Natural killer cell (primary cell): ENCODE results near the gene BTG3. TPM values are rescaled to one million over a fixed set of nuclear protein-coding genes. Genes with fewer than 3 reads are reported as not detected.

Experiments
- ATAC-seq, 3 donors: fragments of 150-1000 bp in 2 of 3; fragments of 200-7000 bp in 1 of 3; cut with Tn5 transposase; 1 replicate in 1 of 3; 2 replicates in 2 of 3; pipeline ENCODE4 v1.10.0; 2021; ENCODE audit warnings: mild to moderate bottlenecking in 2 of 3, moderate library complexity in 2 of 3
- DNase-seq, 2 donors: peaks; one replicate each; pipeline versions ENCODE4 v3.0.0 to v3.0.0-alpha.2; 2013 to 2021; ENCODE audit warnings: mixed read lengths in 1 of 2
- H3K27ac ChIP-seq: one replicate; pipeline ENCODE4 v1.5.1; 2013; ENCODE audit warnings: mild to moderate bottlenecking, low read length
- H3K27me3 ChIP-seq: one replicate; pipeline ENCODE4 v1.6.1; 2013; ENCODE audit warnings: low read length; ENCODE audit not compliant: control insufficient read depth, insufficient read depth
- H3K36me3 ChIP-seq: one replicate; pipeline ENCODE4 v1.6.1; 2013; ENCODE audit warnings: low read length; ENCODE audit not compliant: control insufficient read depth, insufficient read depth
- H3K4me1 ChIP-seq: one replicate; pipeline ENCODE4 v1.6.1; 2013; ENCODE audit warnings: low read length; ENCODE audit not compliant: control insufficient read depth, insufficient read depth
- H3K4me3 ChIP-seq: one replicate; pipeline ENCODE4 v1.5.1; 2013; ENCODE audit warnings: low read length
- H3K9me3 ChIP-seq: one replicate; pipeline ENCODE4 v1.6.1; 2013; ENCODE audit warnings: low read length; ENCODE audit not compliant: control insufficient read depth, insufficient read depth
- H3K27ac Mint-ChIP-seq, 2 donors: one replicate each; pipeline ENCODE4 v1.8.0; 2022; ENCODE audit warnings: mild to moderate bottlenecking in 2 of 2, mixed read lengths in 2 of 2, moderate library complexity in 1 of 2
- H3K27me3 Mint-ChIP-seq, 2 donors: one replicate each; pipeline ENCODE4 v1.8.0; 2022; ENCODE audit warnings: low read depth in 2 of 2, mixed read lengths in 2 of 2
- H3K36me3 Mint-ChIP-seq: one replicate; pipeline ENCODE4 v1.8.0; 2022; ENCODE audit warnings: mixed read lengths
- H3K4me1 Mint-ChIP-seq, 2 donors: one replicate each; pipeline ENCODE4 v1.8.0; 2022; ENCODE audit warnings: mixed read lengths in 2 of 2
- H3K4me3 Mint-ChIP-seq: one replicate; pipeline ENCODE4 v1.8.0; 2022; ENCODE audit warnings: mild to moderate bottlenecking, moderate library complexity, mixed read lengths
- H3K9me3 Mint-ChIP-seq, 2 donors: one replicate each; pipeline ENCODE4 v1.8.0; 2022; ENCODE audit warnings: mixed read lengths in 2 of 2
- WGBS: methylation state at CpG from one replicate; pipeline ENCODE4 v1.1.7; 2013; ENCODE audit warnings: missing lambda C conversion rate; ENCODE audit not compliant: insufficient coverage; 5-methylcytosine and 5-hydroxymethylcytosine counted together
- intact Hi-C: fragments of 100-400 bp; cut with micrococcal nuclease; formaldehyde crosslinking; loops from one replicate; pipeline ENCODE4 v1.14.2; 2022
- total RNA-seq, 4 donors: library from RNA; stranded (reverse); fragments of 120-200 nt in 1 of 4; gene quantifications; one replicate each; pipeline versions ENCODE4 v1.2.3 to v1.2.4, GENCODE V29; 2013 to 2022
- TF ChIP-seq, protein P1 (sequence below): fragments of 200-600 bp; IDR thresholded peaks from one replicate; pipeline ENCODE4 v1.8.0; 2022; ENCODE audit warnings: antibody characterized with exemption

Gene BTG3
- total RNA-seq, 3 donors from 2014 or later (not counting 1 experiment from before 2014, with no cell fraction given) = 57.5 to 88.8 (median 70.9) TPM

DNA sequence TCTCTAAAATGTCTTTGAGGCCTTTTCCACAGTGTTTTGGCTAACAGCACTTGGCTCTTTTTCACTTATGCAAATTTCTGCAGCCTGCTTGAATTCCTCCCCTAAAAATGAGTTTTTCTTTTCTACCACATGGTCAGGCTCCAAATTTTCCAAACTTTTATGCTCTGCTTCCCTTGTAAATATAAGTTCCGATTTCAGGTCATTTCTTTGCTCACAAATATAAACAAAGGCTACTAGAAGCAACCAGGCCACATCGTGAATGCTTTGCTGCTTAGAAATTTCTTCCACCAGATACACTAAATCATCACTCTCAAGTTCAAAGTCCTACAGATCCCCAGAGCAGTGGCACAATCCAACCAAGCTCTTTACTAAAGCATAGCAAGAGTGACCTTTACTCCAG, 28.1 kb upstream of the BTG3 start:
- Histone ChIP-seq H3K9me3 (no peaks in the 10 kb centered on the region), H3K4me3 (no peak overlapping the region), H3K36me3 (no peaks in the 10 kb centered on the region), H3K27me3 (no peaks in the 10 kb centered on the region), H3K4me1 (no peaks in the 10 kb centered on the region), H3K27ac (no peak overlapping the region)
- no peak overlapping the region for H3K4me3 Mint-ChIP-seq
- H3K36me3 Mint-ChIP-seq = no peaks in the 10 kb centered on the region
- H3K9me3 Mint-ChIP-seq = no peaks in the 10 kb centered on the region
- DNase-seq = no peak
- TF ChIP-seq, protein P1, sequence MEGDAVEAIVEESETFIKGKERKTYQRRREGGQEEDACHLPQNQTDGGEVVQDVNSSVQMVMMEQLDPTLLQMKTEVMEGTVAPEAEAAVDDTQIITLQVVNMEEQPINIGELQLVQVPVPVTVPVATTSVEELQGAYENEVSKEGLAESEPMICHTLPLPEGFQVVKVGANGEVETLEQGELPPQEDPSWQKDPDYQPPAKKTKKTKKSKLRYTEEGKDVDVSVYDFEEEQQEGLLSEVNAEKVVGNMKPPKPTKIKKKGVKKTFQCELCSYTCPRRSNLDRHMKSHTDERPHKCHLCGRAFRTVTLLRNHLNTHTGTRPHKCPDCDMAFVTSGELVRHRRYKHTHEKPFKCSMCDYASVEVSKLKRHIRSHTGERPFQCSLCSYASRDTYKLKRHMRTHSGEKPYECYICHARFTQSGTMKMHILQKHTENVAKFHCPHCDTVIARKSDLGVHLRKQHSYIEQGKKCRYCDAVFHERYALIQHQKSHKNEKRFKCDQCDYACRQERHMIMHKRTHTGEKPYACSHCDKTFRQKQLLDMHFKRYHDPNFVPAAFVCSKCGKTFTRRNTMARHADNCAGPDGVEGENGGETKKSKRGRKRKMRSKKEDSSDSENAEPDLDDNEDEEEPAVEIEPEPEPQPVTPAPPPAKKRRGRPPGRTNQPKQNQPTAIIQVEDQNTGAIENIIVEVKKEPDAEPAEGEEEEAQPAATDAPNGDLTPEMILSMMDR = no peak
- WGBS = 87% methylated on average over 2 of the region's 2 CpGs
- peaks cover 7 to 23% of the 10 kb centered on the region in 2 donors for H3K4me1 Mint-ChIP-seq
- intact Hi-C loops = no loop called here
- no peaks in the 10 kb centered on the region for H3K27me3 Mint-ChIP-seq
- H3K27ac Mint-ChIP-seq = no peak overlapping the region
- ATAC-seq = no peak

DNA sequence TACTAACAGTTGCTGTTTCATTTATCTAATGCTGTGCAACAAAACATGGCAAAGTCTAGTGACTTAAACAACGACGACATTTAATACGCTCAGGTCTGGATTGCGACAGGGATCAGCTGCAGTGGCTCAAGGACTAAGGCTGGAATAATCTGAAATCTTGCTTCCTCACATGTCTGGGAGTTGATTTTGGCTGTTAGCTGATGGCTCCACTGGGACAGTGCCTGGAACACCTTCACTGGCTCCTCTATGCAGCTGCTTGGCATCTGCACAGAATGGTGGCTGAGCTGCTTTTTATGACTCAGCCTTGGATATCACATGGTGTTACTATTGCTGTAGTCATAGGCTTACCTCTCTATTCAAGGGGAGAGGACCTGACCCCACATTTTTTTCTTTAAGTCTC, 24.0 kb upstream of the BTG3 start:
- intact Hi-C loops = no loop called here
- Mint-ChIP-seq H3K36me3 (no peaks in the 10 kb centered on the region), H3K27ac (no peak overlapping the region), H3K4me1 (peaks cover 0 to 8% of the 10 kb centered on the region in 2 donors), H3K27me3 (no peaks in the 10 kb centered on the region), H3K4me3 (no peak overlapping the region), H3K9me3 (no peaks in the 10 kb centered on the region)
- Histone ChIP-seq H3K36me3 (no peaks in the 10 kb centered on the region), H3K27me3 (no peaks in the 10 kb centered on the region), H3K4me1 (no peaks in the 10 kb centered on the region), H3K4me3 (no peak overlapping the region), H3K27ac (no peak overlapping the region), H3K9me3 (no peaks in the 10 kb centered on the region)
- ATAC-seq (no peak), DNase-seq (no peak)
- TF ChIP-seq, protein P1 = no peak
- 98% methylated on average over 4 of the region's 4 CpGs for WGBS

DNA sequence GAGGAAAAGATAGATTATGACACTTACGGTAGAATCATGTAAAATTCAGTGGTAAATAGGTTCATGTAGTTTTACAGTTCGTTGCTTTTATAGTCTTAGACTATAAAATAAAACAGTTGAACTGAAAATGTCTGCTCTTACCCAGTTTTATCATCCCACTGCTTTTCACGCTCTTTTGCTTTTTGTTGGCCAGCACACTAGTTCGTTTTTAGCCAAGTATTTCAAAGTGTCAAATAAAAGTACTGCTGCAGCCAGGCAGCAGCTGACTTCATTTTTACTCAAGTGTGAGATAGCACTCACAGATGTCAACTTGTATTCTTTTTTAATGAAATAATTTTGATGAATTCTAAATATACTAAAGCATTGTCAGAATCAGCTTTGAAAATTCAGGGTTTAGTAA, 18.5 kb upstream of the BTG3 start:
- no peak overlapping the region for H3K27ac ChIP-seq
- ATAC-seq (no peak), DNase-seq (no peak)
- intact Hi-C loops = no loop called here
- Mint-ChIP-seq H3K27me3 (peaks cover 15 to 16% of the 10 kb centered on the region in 2 donors), H3K4me3 (no peak overlapping the region), H3K27ac (no peak overlapping the region), H3K9me3 (no peaks in the 10 kb centered on the region), H3K4me1 (no peaks in the 10 kb centered on the region), H3K36me3 (no peaks in the 10 kb centered on the region)
- no peak overlapping the region for H3K4me3 ChIP-seq
- no peaks in the 10 kb centered on the region for H3K36me3 ChIP-seq
- TF ChIP-seq, protein P1 = no peak
- H3K27me3 ChIP-seq = peaks cover 1% of the 10 kb centered on the region
- WGBS = 77% methylated on average over 3 of the region's 4 CpGs
- H3K9me3 ChIP-seq = no peaks in the 10 kb centered on the region
- H3K4me1 ChIP-seq = no peaks in the 10 kb centered on the region

DNA sequence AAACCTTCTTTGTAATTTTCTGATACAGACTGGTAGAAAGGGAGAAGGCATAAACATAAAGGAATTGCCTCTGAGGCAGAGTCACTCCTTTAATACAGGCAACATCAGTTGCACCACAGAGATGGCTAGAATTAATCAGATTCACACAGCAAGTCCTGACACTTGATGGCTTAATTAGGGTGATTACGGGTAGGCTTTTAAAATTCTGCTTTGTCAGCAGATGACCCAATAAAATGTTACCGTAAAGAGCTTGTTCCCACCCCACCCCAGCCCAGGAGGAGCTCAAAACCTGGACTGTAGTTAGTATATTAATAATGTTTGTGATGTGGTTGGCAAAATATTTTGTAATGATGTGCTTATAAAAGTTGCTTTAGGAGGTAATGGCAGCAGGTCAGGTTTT, 9.3 kb upstream of the BTG3 start:
- Histone ChIP-seq H3K27me3 (peaks cover 6% of the 10 kb centered on the region), H3K4me1 (no peaks in the 10 kb centered on the region), H3K27ac (no peak overlapping the region), H3K4me3 (no peak overlapping the region), H3K36me3 (no peaks in the 10 kb centered on the region), H3K9me3 (no peaks in the 10 kb centered on the region)
- DNase-seq (no peak), ATAC-seq (no peak)
- no peaks in the 10 kb centered on the region for H3K4me1 Mint-ChIP-seq
- TF ChIP-seq, protein P1 = no peak
- 100% methylated on average over 1 of the region's 2 CpGs for WGBS
- no peak overlapping the region for H3K4me3 Mint-ChIP-seq
- H3K27me3 Mint-ChIP-seq = peaks cover 25 to 45% of the 10 kb centered on the region in 2 donors
- no peaks in the 10 kb centered on the region for H3K36me3 Mint-ChIP-seq
- intact Hi-C loops = no loop called here
- no peak overlapping the region for H3K27ac Mint-ChIP-seq
- H3K9me3 Mint-ChIP-seq = no peaks in the 10 kb centered on the region
